Measurements from ENCODE around the gene OR10J4.
"Not testable (repeated sequence)": the region's sequence is repeated elsewhere in the genome, so short reads cannot be mapped to it uniquely, and the experiment has no call there.

OR10J4 gene

DNA sequence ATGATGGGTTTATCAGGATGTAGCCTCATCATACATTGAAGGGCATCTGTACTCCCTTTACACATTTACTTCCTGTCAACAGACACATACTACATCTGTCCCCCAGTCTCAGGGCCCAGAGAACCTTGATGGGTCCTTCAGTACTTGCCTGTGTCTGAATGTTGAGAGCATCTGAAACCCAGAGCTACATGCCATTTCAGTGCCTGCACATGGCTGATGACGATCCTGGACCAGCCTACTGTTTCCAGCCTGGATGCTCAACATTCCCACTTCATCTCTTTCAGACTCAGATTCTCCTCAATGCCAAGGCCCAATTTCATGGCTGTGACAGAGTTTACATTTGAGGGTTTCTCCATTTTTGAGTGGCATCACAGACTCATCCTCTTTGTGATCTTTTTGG is at the start of gene OR10J4:
TSS of gene OR10J4 (plus strand) at position 301 of the 400 bp plus-strand sequence.
- DNase-seq (ENCODE audit: low read depth in 2 of 2): no peak

DNA sequence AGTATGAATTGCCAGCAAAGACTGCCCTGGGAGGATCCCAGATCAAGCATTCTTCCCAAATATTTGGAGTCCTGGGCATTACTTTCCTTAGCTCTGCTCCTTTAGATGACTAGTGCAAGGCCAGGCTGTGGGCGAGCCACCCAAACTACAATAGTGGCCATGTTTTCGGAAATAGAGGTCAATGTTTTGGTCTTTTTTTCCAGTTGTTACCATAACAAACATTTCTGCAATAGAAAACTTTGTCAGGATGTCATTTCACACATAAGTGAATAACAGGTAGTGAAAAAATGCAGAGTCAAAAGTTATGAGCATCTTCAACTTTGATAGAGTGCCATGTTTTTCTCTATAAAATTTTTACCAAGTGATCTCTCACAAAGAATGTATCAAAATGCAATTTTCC is 25.2 kb upstream of the OR10J4 start:
- DNase-seq (ENCODE audit: low read depth in 2 of 2): no peak

GRCh38 chr1:159408862-159409400 is 23.1 kb upstream of the OR10J4 start:
- no peak for DNase-seq (ENCODE audit: low read depth in 2 of 2)

- no peak for DNase-seq (ENCODE audit: low read depth in 2 of 2)
Measured at GRCh38 chr1:159421821-159422220, 10.2 kb upstream of the OR10J4 start.

GRCh38 chr1:159428536-159428935 is 3.5 kb upstream of the OR10J4 start:
- no peak for DNase-seq (ENCODE audit: low read depth in 2 of 2)

- no peak for DNase-seq (ENCODE audit: low read depth in 2 of 2)
Measured at GRCh38 chr1:159429074-159429861, 2.7 kb upstream of the OR10J4 start.

GRCh38 chr1:159430985-159431384 is 1.0 kb upstream of the OR10J4 start:
- no peak for DNase-seq (ENCODE audit: low read depth in 2 of 2)

GRCh38 chr1:159436469-159436868 is 4.5 kb downstream of the OR10J4 start:
- DNase-seq (ENCODE audit: low read depth in 2 of 2): no peak

GRCh38 chr1:159439422-159439821 is 7.4 kb downstream of the OR10J4 start, which contains the start of gene OR10J1:
Gene OR10J1 (plus strand): TSS chr1:159439722. CDS start chr1:159439792, 70 bp downstream.
- DNase-seq (ENCODE audit: low read depth in 2 of 2): no peak

GRCh38 chr1:159441360-159441759 is 9.4 kb downstream of the OR10J4 start:
- no peak for DNase-seq (ENCODE audit: low read depth in 2 of 2)

DNA sequence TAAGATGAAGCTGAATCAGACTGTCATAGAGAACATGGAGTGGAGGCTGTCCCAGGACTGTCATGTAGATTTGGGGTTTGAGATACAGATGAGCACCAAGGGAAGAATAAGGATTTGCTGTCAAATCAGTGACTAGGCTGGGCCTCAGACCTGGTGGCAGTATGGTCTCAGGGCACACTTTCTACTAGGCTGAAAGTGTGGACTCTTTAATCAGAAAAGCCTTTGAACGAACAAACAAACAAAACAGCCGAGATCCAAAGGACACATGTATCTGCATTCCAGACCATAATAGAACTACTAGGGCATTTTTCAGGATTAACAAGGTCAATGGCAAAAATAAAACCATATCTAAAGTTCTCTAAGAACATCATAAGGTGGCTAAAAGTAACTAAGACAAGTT is 10.4 kb downstream of the OR10J4 start:
- DNase-seq (ENCODE audit: low read depth in 2 of 2): no peak

GRCh38 chr1:159443066-159443750 is 11.2 kb downstream of the OR10J4 start:
- DNase-seq (ENCODE audit: low read depth in 2 of 2): no peak

DNA sequence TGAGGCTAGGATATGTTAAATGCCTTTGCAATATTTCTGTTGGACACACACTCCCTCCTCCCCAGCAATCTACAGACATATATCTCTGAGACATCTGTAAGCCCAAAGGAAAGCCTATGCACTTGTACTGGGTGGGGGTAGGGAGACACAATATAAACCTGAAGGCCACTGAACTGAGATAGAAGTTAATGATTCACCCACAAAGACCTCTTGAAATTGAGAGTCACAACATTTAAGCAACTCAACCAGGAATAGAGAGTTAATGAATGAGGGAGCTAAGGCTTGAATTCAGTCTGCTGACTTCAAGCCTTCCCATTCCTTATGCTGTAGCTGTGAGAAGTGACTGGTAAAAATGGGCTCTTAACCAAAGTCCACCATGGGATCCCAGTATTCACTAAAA is 12.5 kb downstream of the OR10J4 start:
- DNase-seq (ENCODE audit: low read depth in 2 of 2): no peak

GRCh38 chr1:159448181-159448580 is 16.2 kb downstream of the OR10J4 start:
- no peak for DNase-seq (ENCODE audit: low read depth in 2 of 2)

GRCh38 chr1:159449605-159450004 is 17.6 kb downstream of the OR10J4 start:
- DNase-seq (ENCODE audit: low read depth in 2 of 2): not testable (repeated sequence)

DNA sequence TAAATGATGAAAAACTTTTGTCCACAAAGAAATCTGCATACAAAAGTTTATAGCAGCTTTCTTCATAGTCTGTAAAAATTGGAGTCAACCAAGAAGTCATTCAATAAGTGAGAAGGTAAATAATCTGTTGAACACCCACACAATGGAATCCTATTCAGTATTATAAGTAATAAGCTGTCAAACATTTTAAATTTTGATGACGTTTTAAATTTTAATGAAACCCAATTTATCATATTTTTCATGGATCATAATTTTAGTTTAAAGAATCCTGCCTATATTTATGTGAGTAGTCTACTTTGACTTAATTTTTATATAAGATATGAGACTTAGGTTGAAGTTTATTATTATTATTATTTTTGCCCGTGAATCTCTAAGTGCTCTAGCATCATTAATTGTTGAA is 27.5 kb downstream of the OR10J4 start:
- no peak for DNase-seq (ENCODE audit: low read depth in 2 of 2)

DNA sequence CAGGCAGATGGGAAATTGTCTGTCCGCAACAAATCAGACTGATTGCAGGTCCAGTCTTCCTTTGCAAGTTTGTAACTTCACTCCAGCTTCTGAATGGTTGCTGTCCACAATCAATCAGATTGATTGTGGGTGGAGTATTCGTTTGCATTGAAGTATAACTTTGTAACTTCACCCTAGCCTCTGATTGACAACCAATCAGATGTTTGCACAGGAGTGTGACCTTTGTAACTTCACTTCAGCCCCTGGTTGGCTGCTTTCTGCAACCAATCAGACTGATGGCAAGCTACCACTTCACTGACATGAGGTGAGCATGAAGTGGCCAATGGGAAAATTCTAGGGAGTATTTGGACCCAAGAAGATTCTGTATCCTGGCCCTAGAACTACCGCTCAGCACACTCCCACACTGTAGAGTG is 33.2 kb downstream of the OR10J4 start:
- DNase-seq (ENCODE audit: low read depth in 2 of 2): no peak

DNA sequence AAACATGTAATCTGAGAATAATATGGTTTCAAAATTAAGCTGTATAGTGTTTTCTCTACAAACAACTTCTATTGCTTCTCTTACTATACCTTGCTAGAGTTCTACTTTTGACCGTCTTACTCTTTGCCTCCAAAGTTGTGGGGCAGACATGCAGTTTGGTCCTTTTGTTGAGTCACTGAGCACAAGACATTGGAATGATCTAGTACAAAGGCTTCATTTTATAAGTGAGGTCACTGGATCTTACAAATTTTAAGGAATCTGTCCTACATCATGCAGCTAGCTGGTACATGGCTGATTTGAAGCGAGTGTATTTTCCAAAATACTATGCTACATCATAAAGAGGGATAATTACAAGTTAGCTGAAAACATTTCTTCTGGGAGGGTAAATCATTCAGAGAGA is 36.3 kb downstream of the OR10J4 start:
- DNase-seq (ENCODE audit: low read depth in 2 of 2): no peak

DNA sequence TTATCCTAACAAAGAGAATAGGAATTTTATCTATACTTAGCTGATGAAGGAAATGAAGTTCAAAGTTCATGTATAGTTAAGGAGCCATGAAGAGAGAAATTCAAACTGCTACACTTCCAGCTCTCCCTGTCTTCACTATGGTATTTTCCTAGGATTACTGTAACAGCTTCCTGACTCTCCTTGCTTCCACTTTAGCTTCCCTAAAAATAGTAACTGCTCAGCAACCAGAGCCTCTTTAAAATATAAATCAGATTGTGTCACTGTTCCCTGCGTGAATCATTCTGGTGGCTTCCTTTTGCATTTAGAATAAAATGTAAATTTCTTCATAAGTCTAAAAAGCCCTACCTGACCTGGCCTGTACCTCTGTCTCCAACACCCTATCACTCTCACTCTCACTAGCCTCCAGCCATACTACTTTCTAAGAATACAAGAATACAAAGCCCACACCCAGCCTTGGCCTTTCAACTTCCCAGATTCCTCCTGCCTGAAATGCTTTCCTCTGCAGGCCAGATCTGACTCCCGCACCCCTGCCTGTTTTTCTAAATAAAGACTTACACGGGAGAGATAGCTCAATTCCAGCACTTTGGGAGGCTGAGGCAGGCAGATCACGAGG is 38.0 kb downstream of the OR10J4 start:
- DNase-seq (ENCODE audit: low read depth in 2 of 2): no peak

DNA sequence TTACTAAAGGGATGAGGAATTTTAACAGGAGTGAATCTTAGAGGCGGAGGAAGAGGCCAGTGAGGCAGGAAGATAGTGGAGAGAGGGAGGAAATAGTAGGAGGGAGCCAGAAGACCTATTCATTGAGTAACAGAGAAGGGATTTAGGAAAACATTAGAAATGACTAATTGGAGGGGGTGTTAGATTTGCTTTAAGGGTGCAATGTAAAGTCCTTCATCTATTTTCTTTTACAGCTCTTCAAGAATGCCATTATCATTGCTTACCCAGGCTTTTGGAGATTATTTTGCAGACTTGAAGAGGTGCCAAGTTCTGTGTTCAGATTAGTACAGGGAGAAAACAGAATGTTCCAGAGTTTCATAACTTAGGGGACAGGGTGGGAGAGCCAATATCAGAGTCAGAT is 41.3 kb downstream of the OR10J4 start:
- no peak for DNase-seq (ENCODE audit: low read depth in 2 of 2)

- DNase-seq (ENCODE audit: low read depth in 2 of 2): no peak
Measured at GRCh38 chr1:159474926-159475325, 42.9 kb downstream of the OR10J4 start.

All from stimulated activated CD8-positive, alpha-beta memory T cell treated with anti-CD3 and anti-CD28 coated beads, Interleukin-7, amount 100 ng/mL, for 4 hours (primary cell).